Activated CD8-positive, alpha-beta memory T cell treated with anti-CD3 and anti-CD28 coated beads, Interleukin-2, amount 50 U/mL, for 1 hour (primary cell): Measurements from ENCODE around the gene LLGL2.

Experiments used
- DNase-seq: peaks from one replicate; pipeline ENCODE4 v3.0.0-alpha.2; 2020; ENCODE audit errors: extremely low read depth

Gene LLGL2

DNA sequence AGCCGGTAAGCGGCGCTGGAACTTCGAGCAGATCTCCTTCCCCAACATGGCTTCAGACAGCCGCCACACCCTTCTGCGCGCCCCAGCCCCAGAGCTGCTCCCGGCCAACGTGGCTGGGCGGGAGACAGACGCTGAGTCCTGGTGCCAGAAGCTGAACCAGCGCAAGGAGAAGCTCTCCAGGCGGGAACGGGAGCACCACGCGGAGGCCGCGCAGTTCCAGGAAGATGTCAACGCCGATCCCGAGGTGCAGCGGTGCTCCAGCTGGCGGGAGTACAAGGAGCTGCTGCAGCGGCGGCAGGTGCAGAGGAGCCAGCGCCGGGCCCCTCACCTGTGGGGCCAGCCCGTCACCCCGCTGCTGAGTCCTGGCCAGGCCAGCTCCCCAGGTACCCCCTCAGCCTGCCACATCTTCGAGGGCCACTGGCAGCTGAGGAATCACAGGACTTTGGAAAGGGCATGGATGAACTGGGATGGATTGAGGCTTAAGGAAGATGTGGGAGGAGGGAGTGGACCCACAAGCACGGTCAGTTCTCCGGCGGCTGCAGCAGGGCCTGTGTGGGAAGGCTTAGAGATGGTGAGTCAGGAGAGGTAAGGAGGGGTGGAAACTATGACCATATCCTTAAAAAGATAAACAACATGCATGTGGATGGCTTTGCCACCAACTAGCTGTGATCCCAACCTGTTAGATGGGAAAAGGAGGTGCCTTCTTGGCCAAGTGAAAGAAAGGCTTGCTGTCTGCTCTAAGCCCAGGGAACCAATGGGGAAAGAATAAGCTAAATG is 3.4 kb upstream of the LLGL2 start:
- no peak for DNase-seq

DNA sequence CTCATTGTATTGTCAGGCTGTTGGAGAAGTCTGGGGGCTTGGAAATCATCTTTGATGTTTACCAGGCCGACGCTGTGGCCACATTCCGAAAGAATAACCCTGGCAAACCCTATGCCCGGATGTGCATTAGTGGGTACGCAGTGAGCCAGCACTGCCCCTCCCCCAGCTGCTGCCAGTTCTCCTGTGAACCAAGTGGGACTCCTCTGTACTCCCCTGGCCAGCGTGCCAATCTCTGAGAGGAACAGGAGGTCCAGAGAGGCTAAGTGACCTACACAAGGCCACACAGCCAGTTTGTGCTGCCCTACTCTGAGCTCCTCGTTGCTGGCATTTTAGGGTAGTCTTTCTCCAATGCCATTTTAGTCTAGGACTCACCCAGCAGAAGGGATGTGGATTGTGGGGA is 1.9 kb upstream of the LLGL2 start:
- DNase-seq, result no peak

DNA sequence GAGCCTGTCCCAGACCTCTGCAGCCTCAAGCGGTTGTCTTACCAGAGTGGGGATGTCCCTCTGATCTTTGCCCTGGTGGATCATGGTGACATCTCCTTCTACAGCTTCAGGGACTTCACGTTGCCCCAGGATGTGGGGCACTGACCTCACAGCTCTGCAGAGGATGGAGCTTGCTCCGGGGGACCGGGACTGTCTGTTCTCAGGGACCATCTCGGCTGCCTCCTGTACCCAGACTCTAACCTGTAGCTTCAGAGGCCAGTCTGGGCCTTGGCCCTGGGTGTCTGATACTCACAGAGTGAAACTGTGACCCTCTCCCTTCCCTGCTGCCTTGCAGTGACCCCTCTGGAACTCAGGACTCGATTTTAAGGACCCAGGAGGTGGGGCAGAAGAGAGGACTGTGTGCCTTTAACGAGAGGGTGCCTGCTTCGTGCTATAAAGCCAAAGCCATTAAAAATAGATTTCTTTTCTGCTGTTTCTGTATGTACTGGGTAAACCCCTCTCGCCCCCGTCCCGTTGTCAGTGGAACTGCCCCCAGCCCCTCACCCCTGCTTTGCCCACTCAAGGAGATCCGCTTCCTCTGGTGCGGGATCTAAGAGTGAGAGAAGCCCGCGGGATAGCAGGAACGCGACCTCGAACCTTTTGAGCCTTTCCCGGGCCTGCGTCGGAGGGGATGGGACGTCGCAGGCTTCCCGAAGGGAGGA is 1.1 kb upstream of the LLGL2 start:
- no peak for DNase-seq

DNA sequence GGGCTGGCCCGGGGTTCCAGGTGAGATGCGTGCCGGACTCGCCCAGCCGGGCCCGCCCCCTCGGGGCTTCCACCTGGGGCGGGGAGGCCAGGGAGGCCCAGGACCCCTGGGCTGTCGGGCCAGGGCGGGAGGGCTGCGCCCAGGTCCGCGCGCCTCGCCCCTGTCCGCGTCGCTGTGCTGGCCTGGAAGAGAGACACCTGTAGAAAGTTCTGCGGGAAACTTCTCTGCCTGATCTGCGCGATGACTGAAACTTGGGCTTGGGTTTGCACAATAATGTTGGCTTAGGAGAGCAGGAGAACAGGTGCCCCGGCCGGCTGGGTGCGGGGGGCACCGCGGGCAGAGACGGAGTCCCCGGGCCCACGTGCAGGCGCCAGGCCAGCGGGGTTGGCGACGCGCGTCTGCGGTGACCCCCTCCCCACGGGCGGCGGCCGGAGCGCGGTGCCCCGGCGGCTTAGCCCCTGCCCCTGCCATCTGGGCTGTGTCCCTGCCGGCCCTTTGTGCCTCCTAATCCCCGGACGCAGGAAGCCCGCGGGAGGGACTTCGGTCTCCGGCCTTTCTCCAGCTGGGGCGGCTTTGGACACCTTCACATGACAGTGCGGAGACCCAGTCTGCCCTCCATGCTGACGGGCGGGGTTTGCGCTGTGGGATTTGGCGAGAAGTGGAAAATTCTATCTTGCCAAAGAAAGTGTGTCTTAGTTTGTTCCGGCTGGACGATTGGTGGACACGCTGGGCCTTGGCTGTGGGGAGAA is 483 bp downstream of the LLGL2 start:
- DNase-seq, result no peak

DNA sequence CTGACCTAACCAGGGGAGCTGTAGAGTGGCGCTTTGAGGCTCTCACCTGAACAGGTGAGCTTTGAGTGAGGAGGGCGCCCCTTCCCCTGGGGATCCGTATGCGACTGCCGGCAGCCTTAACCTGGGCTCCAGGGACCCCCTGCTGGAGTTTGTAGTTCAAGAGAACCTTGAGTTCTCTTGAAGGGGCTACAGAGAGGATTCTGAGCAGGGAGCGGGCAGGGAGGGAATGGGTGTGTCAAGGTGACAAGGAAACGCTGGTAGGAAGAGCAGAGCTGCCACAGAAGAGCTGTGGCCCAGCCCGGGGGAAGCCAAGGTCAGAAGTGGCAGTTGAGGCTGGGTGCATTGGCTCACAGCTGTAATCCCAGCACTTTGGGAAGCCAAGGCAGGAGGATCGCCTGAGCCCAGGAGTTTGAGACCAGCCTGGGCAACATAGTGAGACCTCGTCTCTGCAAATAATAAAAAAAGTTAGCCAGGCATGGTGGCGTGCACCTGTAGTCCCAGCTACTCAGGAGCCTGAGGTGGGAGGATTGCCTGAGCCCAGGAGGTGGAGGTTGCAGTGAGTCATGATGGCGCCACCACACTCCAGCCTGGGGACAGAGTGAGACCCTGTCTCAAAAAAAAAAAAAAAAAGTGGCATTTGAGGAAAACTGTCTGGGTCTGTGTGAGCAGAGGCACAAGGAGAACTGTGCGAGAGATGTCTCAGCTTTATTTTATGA is 1.2 kb downstream of the LLGL2 start:
- no peak for DNase-seq

DNA sequence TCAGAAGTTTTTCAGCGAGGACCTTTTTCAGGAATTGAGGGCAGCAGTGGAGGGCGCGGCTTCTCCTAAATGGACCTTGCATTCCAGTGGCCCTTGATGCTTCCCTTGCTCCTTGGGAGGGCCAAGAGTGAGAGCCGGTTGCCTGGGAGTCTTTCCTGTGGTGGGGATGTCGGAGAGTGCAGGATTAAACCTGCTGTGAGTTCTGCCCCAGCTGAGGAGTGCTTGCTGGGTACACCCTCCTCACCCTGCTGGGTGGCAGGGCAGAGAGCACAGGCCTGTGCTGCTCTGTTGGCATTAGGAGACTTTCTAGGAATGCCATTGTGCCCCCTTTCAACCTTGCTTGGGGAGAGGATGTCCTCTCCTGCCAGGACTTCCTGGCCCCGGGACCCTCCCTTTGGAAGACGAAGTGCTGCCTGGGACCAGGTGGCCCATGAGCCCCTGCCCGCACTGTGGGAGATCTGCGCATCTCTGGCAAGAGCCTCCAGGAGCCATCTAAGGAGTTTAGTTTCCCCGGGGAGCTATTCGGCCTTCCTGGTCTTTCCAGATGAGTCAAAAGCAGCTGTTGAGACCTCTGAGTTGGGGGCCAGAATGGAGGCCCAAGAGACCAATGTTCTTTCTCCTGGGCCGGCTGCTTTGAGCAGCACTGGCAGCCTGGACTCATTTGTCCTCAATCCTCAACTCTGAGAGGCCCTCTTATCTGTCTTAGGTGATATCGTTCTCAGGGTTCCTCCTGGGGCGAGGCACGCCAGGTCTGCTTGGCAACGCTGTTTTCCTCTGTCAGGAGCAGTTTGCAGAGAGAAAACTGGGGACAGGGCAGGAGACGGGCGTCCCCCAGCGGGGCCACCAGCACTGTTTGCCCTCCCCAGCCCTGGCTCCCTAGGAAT is 5.6 kb downstream of the LLGL2 start:
- DNase-seq, result no peak

DNA sequence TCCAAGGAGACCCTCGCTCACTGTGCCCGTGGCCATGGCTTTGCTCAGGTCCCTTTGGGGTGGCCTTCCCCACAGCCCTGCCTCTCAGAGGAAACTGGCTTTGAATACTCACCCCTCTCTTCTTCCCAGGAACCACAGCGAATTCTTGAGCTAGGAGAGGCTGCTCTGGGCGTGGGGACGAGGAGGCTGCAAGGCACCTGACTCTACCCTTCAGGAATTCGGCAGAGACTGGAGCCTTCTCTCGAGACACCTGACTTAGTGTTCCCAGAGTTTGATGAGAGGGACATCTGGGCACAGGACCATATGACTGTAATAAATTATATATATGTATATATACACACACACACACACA is 6.2 kb downstream of the LLGL2 start:
- DNase-seq, result no peak

DNA sequence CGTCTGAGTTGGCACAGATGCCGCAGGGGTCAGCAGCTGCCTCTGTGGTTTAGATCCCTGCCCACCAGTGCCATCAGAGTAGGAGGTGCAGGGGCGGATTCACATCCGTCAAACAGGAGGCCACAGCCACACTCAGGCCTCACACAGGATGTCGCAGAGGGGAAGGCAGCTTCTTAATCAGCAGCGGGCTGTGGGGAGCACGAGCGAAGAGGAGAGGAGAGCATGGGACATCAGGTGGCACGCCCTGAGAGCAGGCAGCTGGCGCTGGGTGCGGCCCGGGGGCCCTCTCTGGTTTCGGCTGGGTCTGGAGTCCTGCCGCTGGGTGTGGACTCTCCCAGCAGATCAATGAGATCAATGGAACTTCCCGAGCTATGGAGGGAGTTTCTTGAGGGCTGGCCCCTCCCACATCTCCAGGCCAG is 9.6 kb downstream of the LLGL2 start:
- no peak for DNase-seq

DNA sequence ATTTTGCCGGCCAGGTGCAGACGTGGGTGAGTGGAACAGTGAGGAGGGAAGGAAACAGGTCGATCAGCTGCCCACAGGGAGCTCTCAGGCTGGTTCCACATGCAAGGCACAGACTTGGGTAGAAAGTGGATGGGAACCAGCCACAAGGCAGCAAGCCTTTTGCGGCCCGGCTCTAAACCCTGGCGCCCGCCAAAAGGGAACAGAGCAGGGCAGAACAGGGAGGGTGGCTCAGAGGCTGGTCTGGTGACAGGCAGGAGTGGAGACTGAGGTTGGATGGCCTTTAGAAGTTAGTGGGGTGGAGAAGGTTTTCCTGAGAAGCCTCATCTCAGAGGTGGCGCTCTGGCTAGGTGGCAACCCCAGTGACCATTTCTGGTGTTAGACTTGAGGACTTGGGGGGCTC is 10.4 kb downstream of the LLGL2 start:
- no peak for DNase-seq

DNA sequence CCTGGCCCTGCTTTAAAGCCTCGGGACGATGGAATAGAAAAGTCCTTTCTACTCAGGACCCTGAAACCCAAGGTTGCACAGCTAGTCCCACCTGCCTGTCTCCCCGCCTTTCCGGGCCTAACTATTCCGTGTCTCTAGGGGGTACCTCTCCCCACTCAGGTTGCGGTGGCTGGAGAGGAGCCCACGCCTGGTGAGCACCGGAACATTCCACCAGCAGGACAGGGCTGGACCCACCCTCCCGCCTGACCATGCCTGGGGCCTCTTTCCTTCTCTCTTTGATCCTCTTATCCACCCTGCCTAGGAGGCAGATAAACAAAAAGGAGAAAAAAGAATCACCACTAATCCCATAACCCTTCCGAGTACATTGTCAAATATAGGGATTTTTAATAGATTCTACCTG is 10.9 kb downstream of the LLGL2 start:
- no peak for DNase-seq

DNA sequence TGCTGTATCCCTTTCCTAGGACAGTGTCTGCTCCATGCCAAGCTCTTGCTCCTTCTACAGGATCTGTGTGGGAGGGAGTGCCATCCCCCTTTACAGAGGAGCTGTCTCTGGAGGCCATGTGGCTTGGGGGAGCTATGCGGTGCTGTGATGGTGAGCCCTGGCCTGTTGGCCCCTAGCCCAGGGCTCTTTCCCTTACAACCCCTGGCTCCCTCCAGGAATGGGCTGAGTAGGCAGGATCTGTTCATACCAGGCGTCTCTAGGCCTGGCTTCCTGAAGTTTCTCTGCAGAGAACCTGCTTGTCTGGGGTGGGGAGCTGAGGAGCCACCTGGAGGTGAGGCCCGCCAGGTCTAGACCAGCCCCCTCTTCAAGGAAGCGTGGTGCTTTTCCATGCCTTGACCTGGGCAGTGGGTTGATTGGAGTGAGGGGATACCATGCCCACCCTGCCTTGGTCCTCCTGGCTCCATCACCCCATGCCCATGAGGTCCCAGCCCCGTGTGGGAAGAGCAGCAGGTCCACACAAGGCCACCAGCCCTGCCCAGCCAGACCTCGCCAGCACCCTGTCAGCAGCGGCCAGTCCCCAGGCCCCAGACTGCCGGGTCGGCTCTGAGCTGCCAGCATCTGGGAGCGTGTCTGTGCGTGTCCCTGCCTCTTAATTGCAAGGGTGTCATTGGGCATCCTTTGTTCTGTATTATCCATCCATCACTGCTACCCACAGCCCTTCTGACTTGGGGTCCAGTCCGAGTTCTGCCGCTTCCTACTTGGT is 14.7 kb downstream of the LLGL2 start:
- no peak for DNase-seq

DNA sequence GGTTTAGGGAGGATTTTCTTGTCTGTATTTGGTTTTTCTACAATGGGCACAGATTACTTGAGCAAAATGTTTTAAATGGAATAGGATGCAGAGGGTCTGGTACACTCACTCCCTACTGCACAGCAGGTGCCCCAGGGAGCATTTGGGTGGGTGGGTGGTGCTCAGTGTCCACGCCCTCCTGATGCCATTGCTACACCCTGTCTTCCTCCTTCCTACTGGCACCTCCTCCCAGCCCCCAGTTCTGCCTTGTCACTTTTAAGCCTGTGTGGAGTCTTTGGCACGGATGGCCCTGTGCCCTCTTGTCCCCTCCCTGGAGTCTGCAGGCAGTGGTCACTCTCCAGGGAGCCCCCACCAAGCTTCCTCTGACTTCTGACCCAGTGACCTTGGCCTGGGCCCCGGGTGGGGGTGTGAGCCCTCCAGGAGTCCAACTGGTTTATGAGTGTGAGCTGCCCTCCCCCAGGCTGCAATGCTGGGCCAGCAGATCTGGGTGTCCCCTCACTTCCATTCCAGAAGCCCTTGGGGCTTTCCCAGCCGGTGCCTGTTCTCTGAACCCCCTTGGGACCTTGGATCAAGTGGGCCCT is 15.5 kb downstream of the LLGL2 start:
- no peak for DNase-seq

DNA sequence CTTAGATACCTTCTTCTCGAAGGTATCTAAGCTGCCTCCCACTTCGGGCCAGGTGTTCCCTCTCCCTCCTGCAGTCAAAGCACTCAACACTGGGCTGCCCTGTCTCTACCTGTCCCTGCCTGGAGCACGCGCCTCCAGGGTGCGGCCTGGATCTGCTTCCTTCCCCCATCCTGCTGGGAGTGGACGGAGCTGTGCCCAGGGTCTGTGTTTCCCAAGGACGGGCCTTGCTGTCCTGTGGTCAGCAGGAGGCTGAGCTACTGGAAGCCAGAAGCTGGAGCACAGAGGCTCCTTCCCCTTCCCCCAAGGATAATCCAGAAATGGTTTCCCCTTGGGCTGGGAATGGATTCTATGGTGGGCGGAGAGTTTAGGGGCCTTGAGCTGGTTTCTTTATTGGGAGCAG is 16.7 kb downstream of the LLGL2 start:
- no peak for DNase-seq

DNA sequence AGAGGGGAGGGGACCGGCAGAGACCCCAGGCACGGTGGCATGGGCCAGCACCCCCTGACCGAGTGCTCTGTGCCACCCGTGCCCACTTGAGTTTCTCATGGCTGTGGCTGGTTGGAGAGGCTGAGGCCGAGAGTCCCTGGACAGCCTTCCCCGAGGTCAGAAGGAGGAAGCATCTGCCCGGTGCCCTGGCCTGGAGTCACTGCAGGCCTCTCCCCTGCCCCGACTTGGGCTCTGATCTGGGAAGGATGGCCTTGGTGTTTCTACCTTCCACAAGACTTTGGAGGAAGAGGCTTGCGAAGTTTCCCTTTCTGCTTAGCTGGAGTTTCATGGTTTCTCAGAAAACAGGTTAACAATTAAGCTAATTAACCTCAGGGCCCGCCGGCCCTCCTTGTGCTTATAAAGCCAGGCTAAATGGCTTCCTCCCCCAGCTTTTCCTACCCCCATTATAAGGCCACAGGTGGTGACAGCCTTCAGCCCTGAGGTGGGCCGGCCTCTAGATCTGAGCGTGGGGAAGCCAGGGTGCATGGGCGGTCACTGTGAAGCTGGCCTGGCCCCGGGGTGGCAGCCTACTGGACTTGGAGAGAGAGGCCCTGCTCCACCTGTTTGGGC is 17.3 kb downstream of the LLGL2 start:
- no peak for DNase-seq

DNA sequence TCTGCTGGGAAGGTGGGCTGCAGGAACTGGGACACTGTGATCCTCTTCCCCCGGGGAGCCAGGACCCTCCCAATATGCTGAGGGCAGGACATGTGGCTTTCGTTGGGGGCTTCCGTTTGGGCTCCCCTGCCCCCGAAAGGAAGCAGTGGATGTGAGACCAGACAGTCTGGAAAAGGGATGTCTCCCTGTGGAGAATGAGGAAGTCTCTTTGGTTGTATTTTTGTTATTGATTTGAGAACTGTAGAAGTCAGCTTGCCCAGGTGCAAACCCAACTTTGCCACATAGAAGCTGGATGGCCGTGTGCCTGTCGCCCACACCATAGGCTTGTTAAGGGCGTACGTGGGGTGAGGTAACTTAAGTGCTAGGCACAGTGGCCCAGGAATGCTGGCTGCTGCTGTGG is 18.8 kb downstream of the LLGL2 start:
- DNase-seq, result no peak

DNA sequence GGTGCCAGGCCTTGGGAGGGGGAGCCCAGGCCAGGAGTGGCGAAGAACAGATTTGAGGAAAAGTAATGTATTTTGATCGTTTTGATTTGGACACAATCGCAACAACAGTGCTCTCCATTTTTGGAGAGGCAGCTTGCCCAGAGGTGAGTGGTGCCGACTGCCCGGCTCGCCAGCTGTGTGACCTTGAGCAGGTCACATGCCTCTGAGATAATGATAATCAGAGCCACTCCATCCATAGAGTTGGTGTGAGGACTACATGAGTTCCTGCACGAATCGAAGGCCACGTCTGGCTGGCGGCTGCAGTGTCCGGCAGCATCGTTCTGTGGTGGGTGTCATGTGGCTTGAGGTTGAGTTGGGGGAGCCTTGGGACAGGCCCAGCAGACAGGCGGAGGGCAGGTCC is 20.7 kb downstream of the LLGL2 start:
- DNase-seq, result no peak

DNA sequence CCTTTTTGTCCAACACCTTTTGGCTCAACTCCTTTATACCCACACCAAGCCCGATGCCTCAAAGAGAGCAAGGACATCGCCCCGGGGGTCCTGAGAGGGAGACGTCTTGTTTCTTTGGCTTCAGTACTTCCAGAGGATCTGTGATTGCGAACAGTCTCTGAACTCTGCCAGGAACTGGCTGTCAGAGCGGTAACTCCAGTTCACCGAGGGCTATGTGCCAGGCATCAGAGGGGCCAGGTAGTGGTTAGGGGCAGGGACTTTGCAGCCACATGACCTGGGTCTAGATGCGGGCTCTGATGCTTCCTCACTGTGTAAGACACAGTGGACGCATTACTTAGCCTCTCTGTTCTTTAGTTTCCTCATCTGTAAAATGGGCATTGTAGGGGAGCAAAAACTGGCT is 21.6 kb downstream of the LLGL2 start:
- DNase-seq, result no peak

DNA sequence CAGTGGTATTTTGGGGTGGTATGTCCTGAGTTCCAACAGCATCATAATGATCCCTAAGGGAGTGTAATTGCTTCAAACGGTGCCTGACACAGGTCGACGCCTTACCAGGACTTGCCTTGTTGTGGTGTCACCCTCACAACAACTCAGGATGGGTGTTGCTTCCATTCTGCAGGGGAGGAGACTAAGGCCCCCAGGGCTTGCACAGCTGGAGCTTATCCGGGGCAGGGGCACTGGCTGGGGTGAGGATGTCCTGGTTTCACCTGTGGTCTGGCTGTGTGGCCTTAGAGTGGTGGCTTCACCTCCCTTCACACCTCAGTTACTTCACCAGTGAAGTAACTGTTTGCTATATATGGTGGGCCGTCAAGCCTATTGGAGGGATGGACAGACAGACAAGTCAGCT is 23.3 kb downstream of the LLGL2 start:
- DNase-seq, result no peak

DNA sequence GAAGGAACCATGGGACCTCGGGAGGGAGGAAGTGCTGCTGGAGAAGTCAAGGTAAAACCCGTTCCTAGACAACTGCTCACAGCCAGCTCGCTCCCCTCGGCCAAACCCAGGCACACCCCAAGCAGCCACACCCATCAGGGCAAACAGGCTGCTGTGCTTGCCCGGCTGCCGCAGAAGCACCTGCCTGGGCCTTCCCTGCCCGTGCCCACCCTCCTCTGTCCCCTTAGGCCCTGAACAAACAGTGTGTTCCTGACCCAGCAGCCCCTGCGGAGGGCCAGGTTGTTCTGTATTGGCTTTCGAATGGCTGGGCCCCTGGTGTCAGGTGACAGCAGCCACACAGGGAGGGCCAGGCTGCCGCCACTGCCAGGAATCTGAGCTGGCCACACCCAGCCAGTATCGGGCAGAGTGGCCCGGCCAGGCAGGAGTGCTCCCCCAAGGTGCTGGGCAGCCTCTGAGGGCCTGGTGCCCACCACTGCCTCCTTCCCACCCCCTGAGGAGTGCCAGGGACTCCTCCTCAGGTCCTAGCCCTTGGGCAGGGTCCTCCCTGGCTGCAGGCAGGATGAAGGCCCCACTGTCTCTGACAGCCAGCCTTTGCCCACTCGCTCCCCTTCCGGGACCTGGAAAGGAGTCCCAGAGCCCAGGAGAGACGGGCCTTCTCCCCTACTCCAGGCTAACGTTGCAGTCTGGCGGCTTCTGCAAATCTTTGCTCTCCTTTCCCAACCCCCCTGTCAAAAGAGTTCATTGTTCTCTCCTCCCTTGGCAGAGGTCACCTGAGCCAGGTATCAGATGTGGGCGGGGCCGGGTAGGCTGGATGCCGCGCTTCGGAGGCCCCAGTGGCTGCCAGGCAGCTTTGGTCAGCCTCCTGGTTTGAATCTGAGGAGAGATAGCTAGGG is 24.0 kb downstream of the LLGL2 start:
- no peak for DNase-seq
